Measurements from ENCODE around the gene GSG1.

Gene GSG1

GRCh38 chr12:13124656-13125505 lies 21.4 kb upstream of the GSG1 start:
- DNase-seq: no peak
- no peak overlapping the region for H3K27ac ChIP-seq (ENCODE audit: low read length)

GRCh38 chr12:13121568-13121967 lies 18.1 kb upstream of the GSG1 start:
- no peak overlapping the region for H3K4me2 ChIP-seq (ENCODE audit: insufficient read depth, low read length)
- H3K36me3 ChIP-seq (ENCODE audit: insufficient read depth, low read length): no peaks in the 10 kb centered on the region
- H3K27me3 ChIP-seq (ENCODE audit: insufficient read depth, low read length, poor library complexity): peaks cover 11% of the 10 kb centered on the region
- no peaks in the 10 kb centered on the region for H3K79me2 ChIP-seq (ENCODE audit: insufficient read depth, low read length)
- TF ChIP-seq EZH2 (IDR thresholded peaks at IDR 0.05; ENCODE audit: borderline replicate concordance, low read depth, low read length, severe bottlenecking) (no peak), CTCF (IDR thresholded peaks at IDR 0.05; ENCODE audit: borderline replicate concordance, extremely low read depth, low read length, poor library complexity, severe bottlenecking) (no peak)
- no peak overlapping the region for H3K27ac ChIP-seq (ENCODE audit: low read length)
- H3K9me3 ChIP-seq (ENCODE audit: insufficient read depth, low read length, severe bottlenecking): no peaks in the 10 kb centered on the region
- H3K4me3 ChIP-seq (ENCODE audit: low read depth in 1 of 2, low read length in 2 of 2): no peak overlapping the region
- H4K20me1 ChIP-seq (ENCODE audit: insufficient read depth, low read length): no peaks in the 10 kb centered on the region
- H3K9ac ChIP-seq (ENCODE audit: low read depth, low read length): no peak overlapping the region
- no peaks in the 10 kb centered on the region for H3K4me1 ChIP-seq (ENCODE audit: insufficient read depth, low read length)
- no peak for DNase-seq
- no peak for ATAC-seq (ENCODE audit: insufficient read depth, low read depth)
- H2AFZ ChIP-seq (ENCODE audit: low read depth, low read length): no peak overlapping the region

More at GRCh38 chr12:13124656-13125505, 21.4 kb upstream of the GSG1 start:
- Histone ChIP-seq H2AFZ (ENCODE audit: low read depth, low read length) (no peak overlapping the region), H3K4me3 (ENCODE audit: low read depth in 1 of 2, low read length in 2 of 2) (no peak overlapping the region), H4K20me1 (ENCODE audit: insufficient read depth, low read length) (no peaks in the 10 kb centered on the region), H3K4me1 (ENCODE audit: insufficient read depth, low read length) (no peaks in the 10 kb centered on the region), H3K79me2 (ENCODE audit: insufficient read depth, low read length) (no peaks in the 10 kb centered on the region), H3K9ac (ENCODE audit: low read depth, low read length) (no peak overlapping the region), H3K9me3 (ENCODE audit: insufficient read depth, low read length, severe bottlenecking) (no peaks in the 10 kb centered on the region), H3K4me2 (ENCODE audit: insufficient read depth, low read length) (no peak overlapping the region), H3K36me3 (ENCODE audit: insufficient read depth, low read length) (no peaks in the 10 kb centered on the region), H3K27me3 (ENCODE audit: insufficient read depth, low read length, poor library complexity) (peaks cover 5% of the 10 kb centered on the region)
- TF ChIP-seq CTCF (IDR thresholded peaks at IDR 0.05; ENCODE audit: borderline replicate concordance, extremely low read depth, low read length, poor library complexity, severe bottlenecking): no peak
- TF ChIP-seq EZH2 (IDR thresholded peaks at IDR 0.05; ENCODE audit: borderline replicate concordance, low read depth, low read length, severe bottlenecking): no peak
- ATAC-seq (ENCODE audit: insufficient read depth, low read depth): no peak

GRCh38 chr12:13120413-13120812 lies 16.9 kb upstream of the GSG1 start:
- Histone ChIP-seq H2AFZ (ENCODE audit: low read depth, low read length) (no peak overlapping the region), H3K27ac (ENCODE audit: low read length) (no peak overlapping the region), H3K4me1 (ENCODE audit: insufficient read depth, low read length) (no peaks in the 10 kb centered on the region), H3K27me3 (ENCODE audit: insufficient read depth, low read length, poor library complexity) (peaks cover 15% of the 10 kb centered on the region), H3K9me3 (ENCODE audit: insufficient read depth, low read length, severe bottlenecking) (no peaks in the 10 kb centered on the region), H3K4me3 (ENCODE audit: low read depth in 1 of 2, low read length in 2 of 2) (no peak overlapping the region), H3K9ac (ENCODE audit: low read depth, low read length) (no peak overlapping the region), H3K4me2 (ENCODE audit: insufficient read depth, low read length) (no peak overlapping the region), H3K36me3 (ENCODE audit: insufficient read depth, low read length) (no peaks in the 10 kb centered on the region), H4K20me1 (ENCODE audit: insufficient read depth, low read length) (no peaks in the 10 kb centered on the region), H3K79me2 (ENCODE audit: insufficient read depth, low read length) (no peaks in the 10 kb centered on the region)
- no peak for ATAC-seq (ENCODE audit: insufficient read depth, low read depth)
- no peak for DNase-seq
- TF ChIP-seq CTCF (IDR thresholded peaks at IDR 0.05; ENCODE audit: borderline replicate concordance, extremely low read depth, low read length, poor library complexity, severe bottlenecking) (no peak), EZH2 (IDR thresholded peaks at IDR 0.05; ENCODE audit: borderline replicate concordance, low read depth, low read length, severe bottlenecking) (no peak)
